Naive thymus-derived CD4-positive, alpha-beta T cell (primary cell): Measurements from ENCODE around the gene TMEM9. TPM values are rescaled to one million over a fixed set of nuclear protein-coding genes. Genes with fewer than 3 reads are reported as not detected.

Experiments
- ATAC-seq: fragments of 150-1000 bp; cut with Tn5 transposase; 2 replicates; pipeline ENCODE4 v1.10.0; 2021; ENCODE audit warnings: mild to moderate bottlenecking, moderate library complexity
- CTCF ChIA-PET: fragments of 350-600 bp; sonication (Branson Sonifier 250); formaldehyde crosslinking; loops from one replicate; lab custom pipeline; 2021; ENCODE audit warnings: antibody characterized with exemption; lab: Charles Lee
- POLR2A ChIA-PET: fragments of 350-600 bp; sonication (Branson Sonifier 250); formaldehyde crosslinking; loops from one replicate; lab custom pipeline; 2021; ENCODE audit warnings: antibody characterized with exemption, inconsistent platforms; lab: Charles Lee
- DNase-seq, 9 donors: peaks; one replicate each; pipeline versions ENCODE4 v3.0.0 to v3.0.0-alpha.2; 2020 to 2022; ENCODE audit warnings: mixed read lengths in 1 of 9
- H3K27ac ChIP-seq: one replicate; pipeline ENCODE4 v1.7.0; 2013; ENCODE audit warnings: mild to moderate bottlenecking, low read depth, low read length, moderate library complexity
- H3K27me3 ChIP-seq, 2 donors: one replicate each; pipeline ENCODE4 v1.7.0; 2013; ENCODE audit warnings: low read length in 2 of 2, mild to moderate bottlenecking in 2 of 2, moderate library complexity in 2 of 2; ENCODE audit not compliant: control insufficient read depth in 2 of 2, insufficient read depth in 2 of 2
- H3K36me3 ChIP-seq, 3 experiments: 1 replicate in 2 of 3; 2 replicates in 1 of 3; pipeline ENCODE4 v1.7.0; 2013; ENCODE audit warnings: low read length in 3 of 3, mild to moderate bottlenecking in 3 of 3, moderate library complexity in 1 of 3; ENCODE audit not compliant: insufficient read depth in 3 of 3, control insufficient read depth in 2 of 3
- H3K4me1 ChIP-seq, 2 donors: one replicate each; pipeline ENCODE4 v1.7.0; 2013; ENCODE audit warnings: low read length in 2 of 2, mild to moderate bottlenecking in 2 of 2, moderate library complexity in 1 of 2; ENCODE audit not compliant: control insufficient read depth in 2 of 2, insufficient read depth in 2 of 2
- H3K4me3 ChIP-seq: 2 replicates; pipeline ENCODE4 v1.7.0; 2013; ENCODE audit warnings: mild to moderate bottlenecking, low read length
- H3K9me3 ChIP-seq, 3 experiments: 1 replicate in 2 of 3; 2 replicates in 1 of 3; pipeline ENCODE4 v1.7.0; 2013; ENCODE audit warnings: low read length in 3 of 3; ENCODE audit not compliant: control insufficient read depth in 2 of 3
- H3K27ac Mint-ChIP-seq, 9 donors: one replicate each; pipeline ENCODE4 v1.8.0; 2020 to 2022; ENCODE audit warnings: mixed read lengths in 9 of 9, mild to moderate bottlenecking in 8 of 9, moderate library complexity in 5 of 9, inconsistent platforms in 2 of 9
- H3K27me3 Mint-ChIP-seq, 5 donors: one replicate each; pipeline ENCODE4 v1.8.0; 2021 to 2022; ENCODE audit warnings: mixed read lengths in 5 of 5, mild to moderate bottlenecking in 1 of 5
- H3K36me3 Mint-ChIP-seq, 5 donors: one replicate each; pipeline ENCODE4 v1.8.0; 2020 to 2022; ENCODE audit warnings: mixed read lengths in 5 of 5, mild to moderate bottlenecking in 3 of 5, inconsistent platforms in 1 of 5
- H3K4me1 Mint-ChIP-seq, 7 donors: one replicate each; pipeline ENCODE4 v1.8.0; 2020 to 2022; ENCODE audit warnings: mixed read lengths in 7 of 7, mild to moderate bottlenecking in 3 of 7, inconsistent platforms in 1 of 7
- H3K4me3 Mint-ChIP-seq, 10 donors: one replicate each; pipeline ENCODE4 v1.8.0; 2020 to 2022; ENCODE audit warnings: mild to moderate bottlenecking in 10 of 10, mixed read lengths in 10 of 10, moderate library complexity in 6 of 10, inconsistent platforms in 2 of 10
- H3K9me3 Mint-ChIP-seq, 11 donors: one replicate each; pipeline ENCODE4 v1.8.0; 2020 to 2022; ENCODE audit warnings: mixed read lengths in 11 of 11, mild to moderate bottlenecking in 4 of 11, inconsistent platforms in 1 of 11, moderate library complexity in 1 of 11
- intact Hi-C, 2 donors: fragments of 100-400 bp; cut with micrococcal nuclease; formaldehyde crosslinking; loops; one replicate each; pipeline ENCODE4 v1.15.1; 2023
- polyA plus RNA-seq, 2 donors: library from polyadenylated mRNA; unstranded; fragments of 300-500 nt; fragmentation: Illumina TruSeq; gene quantifications; one replicate each; pipeline ENCODE4 v1.2.3, GENCODE V29; 2021
- total RNA-seq, 6 experiments: library from RNA in 5 of 6; stranded (reverse) in 5 of 6; gene quantifications; 1 replicate in 5 of 6; 2 replicates in 1 of 6; pipeline ENCODE4 v1.2.3 and lab custom pipeline; 2021 to 2026

TMEM9 gene
- total and polyA plus RNA-seq, 7 experiments from 2014 or later: 15.3 to 56.4 (median 22.7) TPM

DNA sequence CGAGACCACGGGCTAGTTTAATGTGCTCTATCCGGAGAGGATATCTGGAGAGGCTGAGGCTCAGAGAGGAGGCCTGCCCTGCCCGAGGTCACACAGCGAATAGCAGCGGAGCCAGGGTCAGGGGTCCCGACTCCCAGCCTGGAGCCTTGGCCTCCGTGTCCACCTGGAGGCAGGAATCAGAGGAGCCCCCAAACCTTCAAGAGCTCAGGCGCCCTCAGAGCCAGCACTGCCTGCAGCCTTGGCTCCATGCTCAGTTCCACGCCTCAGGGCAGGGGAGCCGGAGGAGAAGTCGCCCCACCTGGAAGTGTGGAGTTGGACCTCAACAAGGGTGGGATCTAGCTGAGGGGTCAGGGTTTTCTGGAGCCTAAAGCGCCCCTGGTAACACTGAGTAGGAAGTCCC is 25.3 kb downstream of the TMEM9 start:
- H3K9me3 Mint-ChIP-seq: peaks cover 0 to 2% (median 0%) of the 10 kb centered on the region in 11 donors
- no peak for ATAC-seq
- Histone ChIP-seq H3K4me1 (no peaks in the 10 kb centered on the region), H3K9me3 (no peaks in the 10 kb centered on the region), H3K27ac (no peak overlapping the region), H3K36me3 (no peaks in the 10 kb centered on the region), H3K4me3 (no peak overlapping the region), H3K27me3 (peaks cover 0 to 5% of the 10 kb centered on the region in 2 donors)
- ChIA-PET CTCF (interaction anchor here (1.0 kb wide), 1 partner anchor 45 kb away, joined by 3 read pairs; no protein-coding TSS in a partner anchor), POLR2A (no interaction called here)
- no peaks in the 10 kb centered on the region for H3K4me1 Mint-ChIP-seq
- no peak overlapping the region for H3K27ac Mint-ChIP-seq
- H3K27me3 Mint-ChIP-seq: peaks cover 8 to 12% (median 9%) of the 10 kb centered on the region in 5 donors
- H3K36me3 Mint-ChIP-seq: peaks cover 0 to 17% (median 10%) of the 10 kb centered on the region in 5 donors
- no peak for DNase-seq
- intact Hi-C loops: no loop called here
- no peak overlapping the region for H3K4me3 Mint-ChIP-seq

DNA sequence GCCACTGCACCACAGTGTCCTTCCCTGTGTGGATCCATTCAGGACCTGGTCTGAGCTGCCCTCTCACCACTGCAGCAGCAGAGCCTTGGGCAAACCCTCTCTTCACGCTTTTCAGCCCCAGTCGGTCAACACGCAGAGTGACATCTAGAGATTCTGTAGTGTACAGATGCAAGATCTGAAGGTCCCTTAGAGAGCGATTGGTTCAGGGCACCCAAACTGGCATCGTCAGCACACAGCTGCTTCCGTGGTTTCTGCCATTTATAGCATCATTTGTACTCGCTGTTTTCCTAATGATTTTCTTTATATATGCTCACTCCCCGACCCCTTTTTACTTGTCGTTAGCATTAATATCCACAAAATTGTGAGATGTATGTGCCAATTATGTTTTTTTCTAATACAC is 25.8 kb downstream of the TMEM9 start:
- CTCF ChIA-PET: interaction anchor here (1.0 kb wide), 1 partner anchor 44 kb away, joined by 3 read pairs; no protein-coding TSS in a partner anchor
- ATAC-seq: no peak

DNA sequence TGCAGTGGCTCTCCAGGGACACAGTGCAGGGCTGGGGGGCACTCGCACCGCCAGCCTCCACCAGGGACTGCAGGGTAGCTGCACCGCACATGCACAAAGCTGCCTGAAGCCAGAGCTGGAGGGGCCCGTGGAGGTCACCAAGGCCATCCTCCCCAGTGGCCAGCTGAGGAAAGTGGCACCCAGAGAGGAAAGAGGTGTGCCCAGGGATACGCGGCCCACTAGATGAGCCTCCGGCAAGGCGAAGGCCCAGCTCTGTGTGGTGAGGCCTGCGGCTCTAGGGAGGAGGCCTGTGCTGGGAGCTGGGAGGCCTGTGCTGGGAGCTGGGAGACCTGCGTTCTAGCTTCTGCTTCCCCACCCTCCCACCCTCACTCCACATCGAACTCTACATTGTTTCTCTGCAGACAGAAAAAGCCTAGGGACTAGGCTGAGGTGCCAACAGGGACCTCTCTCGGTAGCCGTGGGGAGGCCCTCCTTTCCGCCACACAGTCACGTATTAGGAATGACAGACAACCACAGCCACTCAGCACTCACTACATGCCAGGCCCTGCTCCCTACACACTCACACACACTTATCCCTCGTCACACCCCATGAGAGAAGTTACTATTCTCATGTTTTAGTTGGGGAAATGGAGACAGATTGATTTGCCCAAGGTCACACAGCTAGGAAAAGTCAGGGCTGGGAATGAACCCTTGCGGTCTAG is 26.4 kb downstream of the TMEM9 start:
- POLR2A ChIA-PET: no interaction called here
- DNase-seq: no peak
- Mint-ChIP-seq H3K27ac (no peak overlapping the region), H3K4me3 (no peak overlapping the region), H3K36me3 (peaks cover 0 to 10% (median 7%) of the 10 kb centered on the region in 5 donors), H3K4me1 (no peaks in the 10 kb centered on the region), H3K27me3 (peaks cover 8 to 17% (median 11%) of the 10 kb centered on the region in 5 donors), H3K9me3 (peaks cover 0 to 2% (median 0%) of the 10 kb centered on the region in 11 donors)
- no peak overlapping the region for H3K4me3 ChIP-seq
- no peaks in the 10 kb centered on the region for H3K36me3 ChIP-seq
- CTCF ChIA-PET: no interaction called here
- no peak overlapping the region for H3K27ac ChIP-seq
- H3K4me1 ChIP-seq: no peaks in the 10 kb centered on the region
- peak; percentile 26 for ATAC-seq
- no peaks in the 10 kb centered on the region for H3K9me3 ChIP-seq
- peaks cover 0 to 5% of the 10 kb centered on the region in 2 donors for H3K27me3 ChIP-seq
- intact Hi-C loops: no loop called here

More for the DNA sequence above, 25.8 kb downstream of the TMEM9 start:
- Histone ChIP-seq H3K4me1 (no peaks in the 10 kb centered on the region), H3K27me3 (peaks cover 0 to 5% of the 10 kb centered on the region in 2 donors), H3K36me3 (no peaks in the 10 kb centered on the region), H3K4me3 (no peak overlapping the region), H3K27ac (no peak overlapping the region), H3K9me3 (no peaks in the 10 kb centered on the region)
- intact Hi-C loops: no loop called here
- Mint-ChIP-seq H3K27ac (no peak overlapping the region), H3K9me3 (peaks cover 0 to 2% (median 0%) of the 10 kb centered on the region in 11 donors), H3K27me3 (peaks cover 8 to 13% (median 11%) of the 10 kb centered on the region in 5 donors), H3K36me3 (peaks cover 0 to 16% (median 9%) of the 10 kb centered on the region in 5 donors), H3K4me3 (no peak overlapping the region), H3K4me1 (no peaks in the 10 kb centered on the region)
- POLR2A ChIA-PET: no interaction called here
- DNase-seq: no peak

DNA sequence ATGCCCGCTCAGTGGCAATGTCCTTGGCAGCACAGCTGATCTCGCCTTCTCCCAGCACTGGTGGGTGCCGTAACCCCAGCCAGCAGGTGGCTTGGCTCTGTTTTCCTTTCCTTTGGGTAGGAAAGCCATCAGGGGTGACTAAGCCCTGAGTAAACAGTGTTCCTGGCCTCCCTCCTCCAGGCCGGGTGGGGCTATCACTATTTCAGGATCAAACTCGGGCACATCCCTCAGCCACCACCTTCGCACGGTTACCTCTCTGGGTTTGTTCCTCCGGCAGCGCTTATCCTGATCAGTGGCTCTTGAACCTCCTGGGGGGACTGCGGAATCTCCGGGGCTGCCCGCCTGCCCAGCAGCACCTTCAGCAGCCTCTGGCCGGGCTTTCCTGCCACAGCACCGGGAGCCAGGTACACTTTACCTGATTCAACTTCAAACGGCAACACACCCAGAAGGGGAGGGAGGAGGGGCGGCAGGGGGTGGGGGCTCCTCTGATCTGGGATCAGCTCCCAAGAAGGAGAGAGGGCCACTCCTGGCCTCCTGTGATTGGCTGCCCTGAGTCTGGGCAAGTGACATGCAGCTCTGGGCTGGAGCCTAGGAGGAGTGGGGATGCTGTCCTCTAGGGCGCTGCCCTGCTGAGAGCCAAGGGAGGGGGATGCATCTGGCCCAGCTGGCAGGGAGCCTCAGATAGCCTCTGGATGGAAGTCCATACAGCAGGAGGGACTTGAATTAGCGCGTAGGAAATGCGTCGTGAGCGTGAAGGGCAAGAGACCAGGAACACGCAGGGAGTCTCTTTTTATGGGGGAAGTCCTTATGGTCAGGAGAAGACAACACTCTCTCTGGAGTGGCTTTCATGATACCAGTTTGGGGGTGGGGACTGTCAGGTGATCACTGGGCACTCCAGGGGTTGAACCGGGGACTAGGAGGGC is 27.2 kb downstream of the TMEM9 start, which contains the start of gene ASCL5:
TSS of gene ASCL5 (minus strand) at position 353 of the 923 bp plus-strand sequence. CDS start 11,812 bp downstream, outside the sequence.
- intact Hi-C loops: no loop called here
- POLR2A ChIA-PET: no interaction called here
- DNase-seq: no peak
- Histone ChIP-seq H3K27me3 (peaks cover 0 to 5% of the 10 kb centered on the region in 2 donors), H3K4me3 (no peak within 1 kb of the TSS), H3K4me1 (no peaks in the 10 kb centered on the region), H3K27ac (no peak within 1 kb of the TSS), H3K36me3 (no peaks in the 10 kb centered on the region), H3K9me3 (no peaks in the 10 kb centered on the region)
- Mint-ChIP-seq H3K4me1 (no peaks in the 10 kb centered on the region), H3K36me3 (peaks cover 0 to 7% (median 4%) of the 10 kb centered on the region in 5 donors), H3K27me3 (peaks cover 8 to 17% (median 11%) of the 10 kb centered on the region in 5 donors), H3K27ac (peak within 1 kb of the TSS in 1 of 9 donors; percentile 20), H3K9me3 (peaks cover 0 to 1% (median 0%) of the 10 kb centered on the region in 11 donors), H3K4me3 (no peak within 1 kb of the TSS)
- CTCF ChIA-PET: no interaction called here
- ATAC-seq: no peak

DNA sequence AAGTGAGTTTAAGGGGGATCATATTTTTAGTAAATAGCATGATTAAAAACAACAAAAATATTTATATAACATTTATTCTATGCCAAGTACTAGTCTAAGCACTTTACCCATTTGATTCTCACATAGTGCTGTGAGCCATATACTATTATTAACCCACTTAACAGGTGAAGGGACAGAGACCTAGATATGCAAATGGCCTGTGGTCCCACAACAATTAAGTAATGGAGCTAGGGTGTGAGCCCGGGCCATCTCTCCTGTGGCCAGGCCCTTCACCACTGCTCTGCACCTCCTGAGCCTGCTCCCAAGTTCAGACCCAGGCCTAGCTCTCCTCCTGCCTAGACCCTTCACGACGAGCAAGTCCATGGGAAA is 27.8 kb downstream of the TMEM9 start:
- no peak overlapping the region for H3K27ac ChIP-seq
- H3K36me3 ChIP-seq: no peaks in the 10 kb centered on the region
- H3K9me3 Mint-ChIP-seq: peaks cover 0 to 1% (median 0%) of the 10 kb centered on the region in 11 donors
- peaks cover 0 to 3% (median 0%) of the 10 kb centered on the region in 5 donors for H3K36me3 Mint-ChIP-seq
- ATAC-seq: no peak
- no peaks in the 10 kb centered on the region for H3K9me3 ChIP-seq
- intact Hi-C loops: no loop called here
- H3K4me1 Mint-ChIP-seq: no peaks in the 10 kb centered on the region
- H3K4me3 ChIP-seq: no peak overlapping the region
- POLR2A ChIA-PET: no interaction called here
- peaks cover 0 to 5% of the 10 kb centered on the region in 2 donors for H3K27me3 ChIP-seq
- H3K4me3 Mint-ChIP-seq: no peak overlapping the region
- CTCF ChIA-PET: no interaction called here
- H3K4me1 ChIP-seq: no peaks in the 10 kb centered on the region
- DNase-seq: no peak
- H3K27me3 Mint-ChIP-seq: peaks cover 8 to 17% (median 11%) of the 10 kb centered on the region in 5 donors
- H3K27ac Mint-ChIP-seq: no peak overlapping the region

DNA sequence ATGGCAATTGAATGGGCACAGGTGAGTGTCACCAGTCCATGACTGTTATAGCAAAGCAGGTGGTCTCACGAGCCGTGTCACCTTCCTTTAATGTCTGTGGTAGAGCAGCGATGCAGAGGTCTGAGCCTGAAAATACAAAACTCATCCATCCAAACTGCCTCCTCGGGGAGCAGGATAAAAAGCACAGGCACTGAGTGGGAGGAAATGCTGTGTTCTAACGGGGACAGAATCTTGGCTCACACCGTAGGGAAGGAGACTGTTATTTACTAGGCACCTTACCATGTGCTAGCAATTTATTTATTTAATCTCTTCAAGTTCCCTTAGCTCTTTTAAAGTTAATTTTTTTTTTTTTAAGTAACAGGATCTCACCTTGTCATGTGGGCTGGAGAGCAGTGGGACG is 28.5 kb downstream of the TMEM9 start:
- no peak overlapping the region for H3K4me3 ChIP-seq
- H3K9me3 ChIP-seq: no peaks in the 10 kb centered on the region
- intact Hi-C loops: no loop called here
- H3K27me3 ChIP-seq: peaks cover 0 to 5% of the 10 kb centered on the region in 2 donors
- Mint-ChIP-seq H3K9me3 (peaks cover 0 to 1% (median 0%) of the 10 kb centered on the region in 11 donors), H3K27ac (peak overlapping the region in 1 of 9 donors; percentile 20), H3K4me1 (no peaks in the 10 kb centered on the region), H3K4me3 (no peak overlapping the region), H3K36me3 (peaks cover 0 to 3% (median 0%) of the 10 kb centered on the region in 5 donors), H3K27me3 (peaks cover 8 to 19% (median 11%) of the 10 kb centered on the region in 5 donors)
- no peaks in the 10 kb centered on the region for H3K36me3 ChIP-seq
- ChIA-PET POLR2A (no interaction called here), CTCF (no interaction called here)
- no peak overlapping the region for H3K27ac ChIP-seq
- no peaks in the 10 kb centered on the region for H3K4me1 ChIP-seq
- DNase-seq: no peak
- ATAC-seq: no peak
